Adipocyte (in vitro differentiated cells): ENCODE measurements around the gene ID3.
A peak's percentile ranks its signal among the peaks of the same experiment; 100 is the strongest.

ENCODE experiments used
- DNase-seq: peaks from one replicate; pipeline ENCODE4 v3.0.0-alpha.2; 2015; ENCODE audit warnings: low read depth
- H3K27me3 ChIP-seq: replicated peaks from 2 replicates; pipeline ENCODE4 v1.7.0; 2013; ENCODE audit warnings: mild to moderate bottlenecking, low read length, moderate library complexity; ENCODE audit not compliant: control insufficient read depth, insufficient read depth
- H3K36me3 ChIP-seq: 2 replicates; pipeline ENCODE4 v1.7.0; 2013; ENCODE audit warnings: low read length, mild to moderate bottlenecking, moderate library complexity; ENCODE audit not compliant: control insufficient read depth, insufficient read depth, severe bottlenecking
- H3K4me1 ChIP-seq: 2 replicates; pipeline ENCODE4 v1.7.0; 2013; ENCODE audit warnings: mild to moderate bottlenecking, low read length, moderate library complexity; ENCODE audit not compliant: control insufficient read depth, insufficient read depth
- H3K4me3 ChIP-seq: 2 replicates; pipeline ENCODE4 v1.7.0; 2013; ENCODE audit warnings: mild to moderate bottlenecking, low read length, moderate library complexity
- H3K9ac ChIP-seq: 2 replicates; pipeline ENCODE4 v1.7.0; 2013; ENCODE audit warnings: mild to moderate bottlenecking, low read length, moderate library complexity
- H3K9me3 ChIP-seq: 2 replicates; pipeline ENCODE4 v1.7.0; 2013; ENCODE audit warnings: mild to moderate bottlenecking, low read length, moderate library complexity; ENCODE audit not compliant: control insufficient read depth

ID3 gene

GRCh38 chr1:23571465-23571864, 12.2 kb upstream of the ID3 start:
- H3K27me3 ChIP-seq: no peaks in the 10 kb centered on the region
- H3K4me1 ChIP-seq: peaks cover 19% of the 10 kb centered on the region

GRCh38 chr1:23570001-23570691, 10.8 kb upstream of the ID3 start:
- DNase-seq: no peak
- H3K4me1 ChIP-seq: peaks cover 6% of the 10 kb centered on the region
- H3K27me3 ChIP-seq: no peaks in the 10 kb centered on the region
- no peak overlapping the region for H3K4me3 ChIP-seq
- H3K36me3 ChIP-seq: no peaks in the 10 kb centered on the region
- H3K9me3 ChIP-seq: peaks cover 2% of the 10 kb centered on the region
- no peak overlapping the region for H3K9ac ChIP-seq

More at GRCh38 chr1:23571465-23571864, 12.2 kb upstream of the ID3 start:
- Histone ChIP-seq H3K4me3 (no peak overlapping the region), H3K36me3 (no peaks in the 10 kb centered on the region), H3K9me3 (peaks cover 2% of the 10 kb centered on the region), H3K9ac (no peak overlapping the region)
- DNase-seq: no peak

GRCh38 chr1:23568608-23569383, 9.5 kb upstream of the ID3 start:
- no peak for DNase-seq

GRCh38 chr1:23567996-23568607, 8.8 kb upstream of the ID3 start:
- no peaks in the 10 kb centered on the region for H3K9me3 ChIP-seq
- peak overlapping the region; percentile 80 for H3K4me3 ChIP-seq
- H3K27me3 ChIP-seq: no peaks in the 10 kb centered on the region
- H3K36me3 ChIP-seq: no peaks in the 10 kb centered on the region
- peaks cover 21% of the 10 kb centered on the region for H3K4me1 ChIP-seq
- H3K9ac ChIP-seq: peak overlapping the region; percentile 90
- peak; percentile 50 for DNase-seq

More at GRCh38 chr1:23568608-23569383, 9.5 kb upstream of the ID3 start:
- H3K4me1 ChIP-seq: peaks cover 14% of the 10 kb centered on the region
- peak overlapping the region; percentile 80 for H3K4me3 ChIP-seq
- H3K9ac ChIP-seq: peak overlapping the region; percentile 90
- no peaks in the 10 kb centered on the region for H3K27me3 ChIP-seq
- no peaks in the 10 kb centered on the region for H3K36me3 ChIP-seq
- H3K9me3 ChIP-seq: no peaks in the 10 kb centered on the region

GRCh38 chr1:23567629-23567995, 8.3 kb upstream of the ID3 start:
- DNase-seq: no peak
- Histone ChIP-seq H3K36me3 (no peaks in the 10 kb centered on the region), H3K4me1 (peaks cover 24% of the 10 kb centered on the region), H3K4me3 (peak overlapping the region; percentile 32), H3K9ac (peak overlapping the region; percentile 66), H3K9me3 (no peaks in the 10 kb centered on the region), H3K27me3 (no peaks in the 10 kb centered on the region)

- Histone ChIP-seq H3K9me3 (no peaks in the 10 kb centered on the region), H3K27me3 (no peaks in the 10 kb centered on the region), H3K9ac (no peak overlapping the region), H3K4me1 (peaks cover 33% of the 10 kb centered on the region), H3K4me3 (no peak overlapping the region), H3K36me3 (no peaks in the 10 kb centered on the region)
- no peak for DNase-seq
Measured at GRCh38 chr1:23566304-23566703, 7.0 kb upstream of the ID3 start.

- no peak overlapping the region for H3K4me3 ChIP-seq
- DNase-seq: no peak
- H3K36me3 ChIP-seq: no peaks in the 10 kb centered on the region
- peaks cover 38% of the 10 kb centered on the region for H3K4me1 ChIP-seq
- H3K27me3 ChIP-seq: no peaks in the 10 kb centered on the region
- H3K9me3 ChIP-seq: no peaks in the 10 kb centered on the region
- no peak overlapping the region for H3K9ac ChIP-seq
Measured at GRCh38 chr1:23565776-23566175, 6.5 kb upstream of the ID3 start.

- no peaks in the 10 kb centered on the region for H3K27me3 ChIP-seq
- no peak overlapping the region for H3K4me3 ChIP-seq
- no peaks in the 10 kb centered on the region for H3K36me3 ChIP-seq
- H3K4me1 ChIP-seq: peaks cover 48% of the 10 kb centered on the region
- H3K9ac ChIP-seq: peak overlapping the region; percentile 72
- peak; percentile 25 for DNase-seq
- H3K9me3 ChIP-seq: no peaks in the 10 kb centered on the region
Measured at GRCh38 chr1:23564529-23565122, 5.3 kb upstream of the ID3 start.

GRCh38 chr1:23563755-23564374, 4.6 kb upstream of the ID3 start:
- Histone ChIP-seq H3K9me3 (no peaks in the 10 kb centered on the region), H3K27me3 (no peaks in the 10 kb centered on the region), H3K36me3 (no peaks in the 10 kb centered on the region), H3K4me3 (no peak overlapping the region), H3K4me1 (peaks cover 48% of the 10 kb centered on the region), H3K9ac (peak overlapping the region; percentile 87)
- DNase-seq: no peak

- H3K9me3 ChIP-seq: no peaks in the 10 kb centered on the region
- DNase-seq: peak; percentile 22
- H3K4me1 ChIP-seq: peaks cover 45% of the 10 kb centered on the region
- H3K9ac ChIP-seq: peak overlapping the region; percentile 87
- H3K4me3 ChIP-seq: peak overlapping the region; percentile 53
- H3K27me3 ChIP-seq: no peaks in the 10 kb centered on the region
- peaks cover 2% of the 10 kb centered on the region for H3K36me3 ChIP-seq
Measured at GRCh38 chr1:23563003-23563402, 3.7 kb upstream of the ID3 start.
